ENCODE measurements around the gene DUS1L. TPM values are rescaled to one million over a fixed set of nuclear protein-coding genes. Genes with fewer than 3 reads are reported as not detected.

Gene DUS1L
- total RNA-seq, 1 experiment from 2014 or later, result 132 TPM

DNA sequence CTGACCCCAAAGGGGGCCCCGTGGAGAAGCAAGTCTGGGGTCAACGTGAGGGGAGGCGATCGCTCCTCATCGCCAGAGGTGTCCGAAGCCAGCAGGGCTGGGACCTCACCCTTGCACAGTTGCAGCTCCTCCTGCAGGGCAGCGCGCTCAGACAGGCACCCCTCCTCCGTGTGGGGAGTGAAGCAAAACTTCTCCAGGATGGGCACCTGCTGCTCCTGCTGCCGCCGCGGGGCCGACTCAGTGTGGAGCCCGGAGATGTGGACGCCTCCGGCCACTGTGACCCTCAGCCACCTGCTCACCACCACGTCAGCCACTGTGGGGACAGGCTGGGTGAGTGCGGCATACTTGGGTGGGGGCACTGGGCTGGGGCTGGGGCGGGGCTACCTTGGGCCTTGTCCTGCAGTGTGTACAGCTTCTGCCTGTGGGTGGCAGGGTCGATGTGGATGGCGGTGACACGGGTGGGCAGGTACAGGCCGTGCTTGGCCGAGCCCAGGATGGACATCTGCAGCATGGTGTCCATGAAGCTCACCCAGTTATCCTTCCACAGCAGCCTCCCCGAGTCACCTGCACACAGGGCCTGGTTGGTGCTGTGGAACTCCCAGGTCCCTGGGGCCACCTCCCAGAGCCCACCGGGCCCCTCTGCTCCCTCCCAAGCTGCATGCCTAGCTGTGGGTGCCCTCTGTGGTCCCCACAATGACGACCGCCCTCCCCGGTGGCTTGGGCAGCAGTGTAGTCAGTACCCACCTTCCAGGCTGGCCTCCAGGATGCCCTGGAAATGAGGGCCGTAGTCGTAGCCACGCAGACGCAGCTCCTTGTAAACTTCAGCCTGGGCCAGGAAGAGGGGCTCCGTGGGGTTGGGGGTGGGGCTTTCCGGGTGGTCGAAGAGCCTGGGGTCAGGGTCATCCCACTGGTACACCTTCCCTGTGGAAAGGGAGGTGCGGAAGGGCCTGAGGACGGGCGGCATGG lies 21.6 kb upstream of the DUS1L start:
- Mint-ChIP-seq H3K27ac (ENCODE audit: unreplicated experiment) (no peak overlapping the region), H3K4me1 (ENCODE audit: low read depth, unreplicated experiment) (no peaks in the 10 kb centered on the region), H3K4me3 (ENCODE audit: low read depth, unreplicated experiment) (no peak overlapping the region), H3K27me3 (ENCODE audit: unreplicated experiment) (no peaks in the 10 kb centered on the region), H3K9me3 (ENCODE audit: low read depth, unreplicated experiment) (no peaks in the 10 kb centered on the region), H3K36me3 (ENCODE audit: insufficient read depth, unreplicated experiment) (peaks cover 78% of the 10 kb centered on the region)
- CTCF ChIA-PET, result no interaction called here
- TF ChIP-seq, protein P1, sequence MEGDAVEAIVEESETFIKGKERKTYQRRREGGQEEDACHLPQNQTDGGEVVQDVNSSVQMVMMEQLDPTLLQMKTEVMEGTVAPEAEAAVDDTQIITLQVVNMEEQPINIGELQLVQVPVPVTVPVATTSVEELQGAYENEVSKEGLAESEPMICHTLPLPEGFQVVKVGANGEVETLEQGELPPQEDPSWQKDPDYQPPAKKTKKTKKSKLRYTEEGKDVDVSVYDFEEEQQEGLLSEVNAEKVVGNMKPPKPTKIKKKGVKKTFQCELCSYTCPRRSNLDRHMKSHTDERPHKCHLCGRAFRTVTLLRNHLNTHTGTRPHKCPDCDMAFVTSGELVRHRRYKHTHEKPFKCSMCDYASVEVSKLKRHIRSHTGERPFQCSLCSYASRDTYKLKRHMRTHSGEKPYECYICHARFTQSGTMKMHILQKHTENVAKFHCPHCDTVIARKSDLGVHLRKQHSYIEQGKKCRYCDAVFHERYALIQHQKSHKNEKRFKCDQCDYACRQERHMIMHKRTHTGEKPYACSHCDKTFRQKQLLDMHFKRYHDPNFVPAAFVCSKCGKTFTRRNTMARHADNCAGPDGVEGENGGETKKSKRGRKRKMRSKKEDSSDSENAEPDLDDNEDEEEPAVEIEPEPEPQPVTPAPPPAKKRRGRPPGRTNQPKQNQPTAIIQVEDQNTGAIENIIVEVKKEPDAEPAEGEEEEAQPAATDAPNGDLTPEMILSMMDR (IDR thresholded peaks at IDR 0.05; ENCODE audit: unreplicated experiment), result no peak
- intact Hi-C loops (cut with micrococcal nuclease; ENCODE audit: unreplicated experiment), result no loop called here
- BruUV-seq (replicated peaks), result no TSS peak
- DNase-seq, result no peak

DNA sequence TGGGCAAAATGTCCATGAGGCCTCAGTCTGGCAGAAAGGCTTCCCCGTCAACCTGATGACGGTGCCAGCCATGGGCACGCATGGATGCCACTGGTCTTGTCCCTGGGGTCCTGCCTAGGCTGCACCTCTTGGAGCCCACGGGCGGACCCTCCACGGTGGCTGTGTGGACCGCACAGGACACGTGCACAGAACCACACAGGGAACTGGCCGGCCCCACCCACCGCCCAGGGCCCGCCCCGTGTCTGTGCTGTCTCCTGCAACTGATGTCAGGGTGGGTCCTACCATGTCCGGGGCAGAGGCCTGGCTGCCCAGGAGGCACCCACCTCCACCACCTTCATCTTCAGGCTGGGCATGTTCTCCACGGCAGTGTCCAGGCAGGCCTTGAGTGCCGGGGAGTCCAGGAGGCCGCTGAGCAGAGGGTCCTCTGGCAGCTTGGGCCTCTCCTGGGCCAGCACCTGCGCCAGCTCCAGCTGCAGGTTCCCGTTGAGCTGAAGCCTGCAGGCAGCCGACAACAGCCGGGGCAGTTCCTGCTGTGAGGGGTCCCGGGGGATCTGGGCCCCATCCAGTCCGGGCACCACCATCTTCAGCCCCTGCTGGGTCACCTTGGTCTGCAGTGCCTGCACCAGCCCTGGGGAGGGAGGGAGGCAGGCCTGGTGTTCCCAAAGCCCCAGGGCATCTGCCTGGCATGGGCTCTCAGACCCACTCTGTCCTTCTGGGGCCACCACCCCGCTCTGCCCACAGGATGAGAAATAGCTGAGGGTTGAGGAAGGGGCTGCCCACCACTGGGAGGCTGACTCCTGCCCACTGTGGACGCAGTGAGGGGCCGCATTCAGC lies 20.5 kb upstream of the DUS1L start:
- Mint-ChIP-seq H3K27me3 (ENCODE audit: unreplicated experiment) (no peaks in the 10 kb centered on the region), H3K27ac (ENCODE audit: unreplicated experiment) (no peak overlapping the region), H3K4me1 (ENCODE audit: low read depth, unreplicated experiment) (no peaks in the 10 kb centered on the region), H3K4me3 (ENCODE audit: low read depth, unreplicated experiment) (no peak overlapping the region), H3K36me3 (ENCODE audit: insufficient read depth, unreplicated experiment) (peaks cover 75% of the 10 kb centered on the region), H3K9me3 (ENCODE audit: low read depth, unreplicated experiment) (no peaks in the 10 kb centered on the region)
- TF ChIP-seq, protein P1 (IDR thresholded peaks at IDR 0.05; ENCODE audit: unreplicated experiment), result no peak
- no peak for DNase-seq
- no TSS peak for BruUV-seq (replicated peaks)
- CTCF ChIA-PET, result no interaction called here
- intact Hi-C loops (cut with micrococcal nuclease; ENCODE audit: unreplicated experiment), result no loop called here

- Mint-ChIP-seq H3K36me3 (ENCODE audit: insufficient read depth, unreplicated experiment) (peaks cover 76% of the 10 kb centered on the region), H3K4me1 (ENCODE audit: low read depth, unreplicated experiment) (no peaks in the 10 kb centered on the region), H3K4me3 (ENCODE audit: low read depth, unreplicated experiment) (no peak overlapping the region), H3K27ac (ENCODE audit: unreplicated experiment) (no peak overlapping the region), H3K27me3 (ENCODE audit: unreplicated experiment) (no peaks in the 10 kb centered on the region), H3K9me3 (ENCODE audit: low read depth, unreplicated experiment) (no peaks in the 10 kb centered on the region)
- CTCF ChIA-PET, result no interaction called here
- BruUV-seq (replicated peaks), result no TSS peak
- intact Hi-C loops (cut with micrococcal nuclease; ENCODE audit: unreplicated experiment), result no loop called here
- DNase-seq, result no peak
- TF ChIP-seq, protein P1 (IDR thresholded peaks at IDR 0.05; ENCODE audit: unreplicated experiment), result no peak
These were observed 19.6 kb upstream of the DUS1L start for GRCh38 chr17:82085031-82085861.

DNA sequence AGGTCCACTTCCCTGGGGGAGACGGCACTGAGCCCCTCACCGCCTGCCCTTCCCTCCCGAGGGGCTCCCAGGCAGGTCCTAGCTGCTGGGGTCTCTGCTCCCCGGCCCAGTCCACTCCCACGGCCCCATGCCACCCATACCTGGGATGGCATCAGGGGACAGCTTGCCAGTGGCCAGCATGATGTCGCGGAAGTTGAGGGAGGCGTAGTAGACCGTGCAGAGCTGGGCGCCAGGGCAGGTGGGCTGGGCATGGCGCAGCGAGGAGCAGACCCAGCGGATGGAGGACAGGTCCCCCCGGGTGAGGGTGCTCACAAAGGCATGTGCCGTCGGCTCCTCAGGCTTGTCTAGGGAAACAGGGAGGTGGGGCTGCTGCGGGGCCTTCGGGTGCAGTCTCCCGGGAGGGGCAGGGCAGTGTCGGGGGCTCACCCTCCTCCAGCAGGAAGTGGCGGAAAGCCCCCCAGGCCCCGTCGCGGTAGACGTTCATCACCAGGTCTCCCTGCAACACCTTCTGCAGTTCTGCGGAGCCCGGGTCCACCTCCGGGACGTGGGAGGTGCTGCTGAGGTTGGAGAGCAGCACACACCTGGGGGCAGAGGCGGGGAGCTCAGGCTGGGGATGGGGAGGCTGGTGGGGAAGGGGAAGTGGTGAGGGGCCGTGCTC lies 18.9 kb upstream of the DUS1L start:
- intact Hi-C loops (cut with micrococcal nuclease; ENCODE audit: unreplicated experiment), result no loop called here
- no peaks in the 10 kb centered on the region for H3K27me3 Mint-ChIP-seq (ENCODE audit: unreplicated experiment)
- peak overlapping the region; percentile 30 for H3K27ac Mint-ChIP-seq (ENCODE audit: unreplicated experiment)
- TF ChIP-seq, protein P1 (IDR thresholded peaks at IDR 0.05; ENCODE audit: unreplicated experiment), result no peak
- BruUV-seq (replicated peaks), result no TSS peak
- peaks cover 77% of the 10 kb centered on the region for H3K36me3 Mint-ChIP-seq (ENCODE audit: insufficient read depth, unreplicated experiment)
- no peak overlapping the region for H3K4me3 Mint-ChIP-seq (ENCODE audit: low read depth, unreplicated experiment)
- CTCF ChIA-PET, result no interaction called here
- H3K4me1 Mint-ChIP-seq (ENCODE audit: low read depth, unreplicated experiment), result no peaks in the 10 kb centered on the region
- H3K9me3 Mint-ChIP-seq (ENCODE audit: low read depth, unreplicated experiment), result no peaks in the 10 kb centered on the region
- DNase-seq, result no peak

Data from Calu3 (cell line).